ENCODE measurements around the gene STARD3. TPM values are rescaled to one million over a fixed set of nuclear protein-coding genes. Genes with fewer than 3 reads are reported as not detected.

The STARD3 gene
- polyA plus RNA-seq, 1 donor from 2014 or later = 105 TPM

DNA sequence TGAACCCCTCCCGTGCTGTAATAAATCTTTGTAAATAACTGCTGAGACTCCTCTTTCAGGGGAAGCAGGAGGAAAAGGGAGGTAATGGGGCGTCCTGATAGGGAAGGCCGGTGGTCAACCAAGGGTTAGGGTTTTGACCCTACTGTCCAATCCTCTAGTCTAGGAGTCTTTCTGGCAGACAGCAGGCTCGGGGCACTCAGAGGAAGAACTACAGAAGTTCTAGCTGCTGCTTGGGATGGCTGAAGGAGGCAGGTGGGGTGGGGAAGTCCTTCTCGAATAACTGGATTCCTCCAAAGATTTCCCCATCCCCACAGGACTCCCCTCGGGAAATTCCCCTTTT lies 387 bp upstream of the STARD3 start:
- Histone ChIP-seq H2AFZ (ENCODE audit: low read depth, low read length) (peak overlapping the region; percentile 77), H3K4me2 (ENCODE audit: low read length) (peak overlapping the region; percentile 72), H3K36me3 (ENCODE audit: insufficient read depth, low read length) (no peaks in the 10 kb centered on the region), H3K4me3 (ENCODE audit: low read length) (peak overlapping the region; percentile 88), H3K27me3 (ENCODE audit: insufficient read depth, low read depth, low read length) (no peaks in the 10 kb centered on the region), H3K27ac (ENCODE audit: low read length) (peak overlapping the region; percentile 76), H3K9me3 (ENCODE audit: low read length) (no peaks in the 10 kb centered on the region), H3F3A (ENCODE audit: insufficient read depth, low read length, poor library complexity, severe bottlenecking) (no peaks in the 10 kb centered on the region), H3K79me2 (replicated peaks; ENCODE audit: insufficient read depth, low read length) (peaks cover 18% of the 10 kb centered on the region), H3K9ac (ENCODE audit: low read length) (peak overlapping the region; percentile 87), H4K20me1 (ENCODE audit: insufficient read depth) (no peaks in the 10 kb centered on the region), H3K9me2 (ENCODE audit: insufficient read depth, low read length) (no peaks in the 10 kb centered on the region)
- TF ChIP-seq, protein P1, sequence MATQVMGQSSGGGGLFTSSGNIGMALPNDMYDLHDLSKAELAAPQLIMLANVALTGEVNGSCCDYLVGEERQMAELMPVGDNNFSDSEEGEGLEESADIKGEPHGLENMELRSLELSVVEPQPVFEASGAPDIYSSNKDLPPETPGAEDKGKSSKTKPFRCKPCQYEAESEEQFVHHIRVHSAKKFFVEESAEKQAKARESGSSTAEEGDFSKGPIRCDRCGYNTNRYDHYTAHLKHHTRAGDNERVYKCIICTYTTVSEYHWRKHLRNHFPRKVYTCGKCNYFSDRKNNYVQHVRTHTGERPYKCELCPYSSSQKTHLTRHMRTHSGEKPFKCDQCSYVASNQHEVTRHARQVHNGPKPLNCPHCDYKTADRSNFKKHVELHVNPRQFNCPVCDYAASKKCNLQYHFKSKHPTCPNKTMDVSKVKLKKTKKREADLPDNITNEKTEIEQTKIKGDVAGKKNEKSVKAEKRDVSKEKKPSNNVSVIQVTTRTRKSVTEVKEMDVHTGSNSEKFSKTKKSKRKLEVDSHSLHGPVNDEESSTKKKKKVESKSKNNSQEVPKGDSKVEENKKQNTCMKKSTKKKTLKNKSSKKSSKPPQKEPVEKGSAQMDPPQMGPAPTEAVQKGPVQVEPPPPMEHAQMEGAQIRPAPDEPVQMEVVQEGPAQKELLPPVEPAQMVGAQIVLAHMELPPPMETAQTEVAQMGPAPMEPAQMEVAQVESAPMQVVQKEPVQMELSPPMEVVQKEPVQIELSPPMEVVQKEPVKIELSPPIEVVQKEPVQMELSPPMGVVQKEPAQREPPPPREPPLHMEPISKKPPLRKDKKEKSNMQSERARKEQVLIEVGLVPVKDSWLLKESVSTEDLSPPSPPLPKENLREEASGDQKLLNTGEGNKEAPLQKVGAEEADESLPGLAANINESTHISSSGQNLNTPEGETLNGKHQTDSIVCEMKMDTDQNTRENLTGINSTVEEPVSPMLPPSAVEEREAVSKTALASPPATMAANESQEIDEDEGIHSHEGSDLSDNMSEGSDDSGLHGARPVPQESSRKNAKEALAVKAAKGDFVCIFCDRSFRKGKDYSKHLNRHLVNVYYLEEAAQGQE (IDR thresholded peaks at IDR 0.05; ENCODE audit: borderline replicate concordance) = no peak
- TF ChIP-seq MXI1 (conservative IDR thresholded peaks at IDR 0.05; ENCODE audit: poor library complexity, severe bottlenecking) = no peak
- no peak for TF ChIP-seq RAD21 (conservative IDR thresholded peaks at IDR 0.05)
- TF ChIP-seq POLR2AphosphoS5 (IDR thresholded peaks at IDR 0.05) = no peak
- TF ChIP-seq EP300 (conservative IDR thresholded peaks at IDR 0.05; ENCODE audit: poor library complexity, severe bottlenecking) = no peak
- no peak for TF ChIP-seq SMC3 (conservative IDR thresholded peaks at IDR 0.05; ENCODE audit: poor library complexity)
- TF ChIP-seq, protein P2, sequence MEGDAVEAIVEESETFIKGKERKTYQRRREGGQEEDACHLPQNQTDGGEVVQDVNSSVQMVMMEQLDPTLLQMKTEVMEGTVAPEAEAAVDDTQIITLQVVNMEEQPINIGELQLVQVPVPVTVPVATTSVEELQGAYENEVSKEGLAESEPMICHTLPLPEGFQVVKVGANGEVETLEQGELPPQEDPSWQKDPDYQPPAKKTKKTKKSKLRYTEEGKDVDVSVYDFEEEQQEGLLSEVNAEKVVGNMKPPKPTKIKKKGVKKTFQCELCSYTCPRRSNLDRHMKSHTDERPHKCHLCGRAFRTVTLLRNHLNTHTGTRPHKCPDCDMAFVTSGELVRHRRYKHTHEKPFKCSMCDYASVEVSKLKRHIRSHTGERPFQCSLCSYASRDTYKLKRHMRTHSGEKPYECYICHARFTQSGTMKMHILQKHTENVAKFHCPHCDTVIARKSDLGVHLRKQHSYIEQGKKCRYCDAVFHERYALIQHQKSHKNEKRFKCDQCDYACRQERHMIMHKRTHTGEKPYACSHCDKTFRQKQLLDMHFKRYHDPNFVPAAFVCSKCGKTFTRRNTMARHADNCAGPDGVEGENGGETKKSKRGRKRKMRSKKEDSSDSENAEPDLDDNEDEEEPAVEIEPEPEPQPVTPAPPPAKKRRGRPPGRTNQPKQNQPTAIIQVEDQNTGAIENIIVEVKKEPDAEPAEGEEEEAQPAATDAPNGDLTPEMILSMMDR (IDR thresholded peaks at IDR 0.05; ENCODE audit: poor library complexity, severe bottlenecking) = no peak
- TF ChIP-seq TAF1 (IDR thresholded peaks at IDR 0.05; ENCODE audit: low read depth) = no peak

DNA sequence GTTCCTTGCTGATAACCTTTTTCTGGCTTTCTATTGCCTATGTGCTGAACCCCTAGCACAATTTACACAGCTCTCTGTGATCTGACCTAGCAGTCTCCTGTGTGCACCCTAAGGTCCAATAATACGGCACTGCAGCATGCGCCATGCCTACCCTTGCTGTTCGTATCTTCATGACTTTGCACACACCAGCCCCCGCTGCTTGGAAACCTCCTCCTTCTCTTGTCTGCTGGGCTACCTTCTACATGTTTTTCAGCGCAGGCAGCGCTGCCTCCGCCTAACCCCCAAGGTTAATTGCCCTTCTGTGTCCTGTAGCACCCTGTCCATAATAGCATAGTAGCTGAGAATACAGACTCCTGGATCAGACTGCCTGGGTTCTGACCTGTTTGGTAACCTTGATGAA lies 1.4 kb downstream of the STARD3 start:
- H3K9me3 ChIP-seq (ENCODE audit: low read length) = no peaks in the 10 kb centered on the region
- no peaks in the 10 kb centered on the region for H3K36me3 ChIP-seq (ENCODE audit: insufficient read depth, low read length)
- H3F3A ChIP-seq (ENCODE audit: insufficient read depth, low read length, poor library complexity, severe bottlenecking) = no peaks in the 10 kb centered on the region
- no peak overlapping the region for H2AFZ ChIP-seq (ENCODE audit: low read depth, low read length)
- H3K4me2 ChIP-seq (ENCODE audit: low read length) = peak overlapping the region; percentile 77
- peak overlapping the region; percentile 87 for H3K9ac ChIP-seq (ENCODE audit: low read length)
- H3K27me3 ChIP-seq (ENCODE audit: insufficient read depth, low read depth, low read length) = no peaks in the 10 kb centered on the region
- H3K27ac ChIP-seq (ENCODE audit: low read length) = no peak overlapping the region
- no peaks in the 10 kb centered on the region for H3K9me2 ChIP-seq (ENCODE audit: insufficient read depth, low read length)
- H3K4me3 ChIP-seq (ENCODE audit: low read length) = peak overlapping the region; percentile 88
- no peaks in the 10 kb centered on the region for H4K20me1 ChIP-seq (ENCODE audit: insufficient read depth)
- H3K79me2 ChIP-seq (replicated peaks; ENCODE audit: insufficient read depth, low read length) = peaks cover 18% of the 10 kb centered on the region
- TF ChIP-seq, protein P2 (IDR thresholded peaks at IDR 0.05; ENCODE audit: poor library complexity, severe bottlenecking) = no peak
- TF ChIP-seq POLR2AphosphoS5 (IDR thresholded peaks at IDR 0.05) (no peak), MXI1 (conservative IDR thresholded peaks at IDR 0.05; ENCODE audit: poor library complexity, severe bottlenecking) (no peak), SMC3 (conservative IDR thresholded peaks at IDR 0.05; ENCODE audit: poor library complexity) (no peak), TAF1 (IDR thresholded peaks at IDR 0.05; ENCODE audit: low read depth) (no peak), EP300 (conservative IDR thresholded peaks at IDR 0.05; ENCODE audit: poor library complexity, severe bottlenecking) (no peak), RAD21 (conservative IDR thresholded peaks at IDR 0.05) (no peak), EZH2 (IDR thresholded peaks at IDR 0.05; ENCODE audit: borderline replicate concordance, insufficient read depth, low read length, poor library complexity, severe bottlenecking) (no peak)
- TF ChIP-seq, protein P1 (IDR thresholded peaks at IDR 0.05; ENCODE audit: borderline replicate concordance) = no peak

All from neural cell (in vitro differentiated cells).